GM10266 (cell line): ENCODE measurements around the gene ABHD6.
"Not testable (repeated sequence)": the region's sequence is repeated elsewhere in the genome, so short reads cannot be mapped to it uniquely, and the experiment has no call there.

Experiments
- DNase-seq: peaks from one replicate; pipeline ENCODE4 v3.0.0; 2012; ENCODE audit errors: extremely low spot score
- CTCF ChIP-seq: IDR thresholded peaks from 2 replicates; pipeline ENCODE4 v1.5.1; 2012; ENCODE audit warnings: mild to moderate bottlenecking, low read depth; ENCODE audit not compliant: control insufficient read depth, insufficient read depth; ENCODE audit errors: missing control alignments

The ABHD6 gene

GRCh38 chr3:58192069-58192468 is 45.5 kb upstream of the ABHD6 start:
- no peak for TF ChIP-seq CTCF

GRCh38 chr3:58193682-58194407 is 43.7 kb upstream of the ABHD6 start:
- no peak for DNase-seq
- TF ChIP-seq CTCF = no peak

More at GRCh38 chr3:58192069-58192468, 45.5 kb upstream of the ABHD6 start:
- no peak for DNase-seq

- DNase-seq = no peak
- TF ChIP-seq CTCF = no peak
Observed at GRCh38 chr3:58197588-58197987, 40.0 kb upstream of the ABHD6 start.

- no peak for TF ChIP-seq CTCF
- no peak for DNase-seq
Observed at GRCh38 chr3:58198362-58198761, 39.2 kb upstream of the ABHD6 start.

GRCh38 chr3:58198804-58199203 is 38.8 kb upstream of the ABHD6 start:
- TF ChIP-seq CTCF = no peak
- DNase-seq = no peak

- no peak for DNase-seq
- no peak for TF ChIP-seq CTCF
Observed at GRCh38 chr3:58200121-58200709, 37.4 kb upstream of the ABHD6 start.

- peak; percentile 28 for DNase-seq
- TF ChIP-seq CTCF = no peak
Observed at GRCh38 chr3:58200846-58201355, 36.7 kb upstream of the ABHD6 start.

- DNase-seq = not testable (repeated sequence)
Observed at GRCh38 chr3:58201451-58201850, 36.1 kb upstream of the ABHD6 start.
